WTC11 (cell line): ENCODE measurements around the gene ENTPD1. TPM values are rescaled to one million over a fixed set of nuclear protein-coding genes. Genes with fewer than 3 reads are reported as not detected.
"Not testable (repeated sequence)": the region's sequence is repeated elsewhere in the genome, so short reads cannot be mapped to it uniquely, and the experiment has no call there.

Experiments used
- ATAC-seq: fragments of 200-7000 bp; cut with Tn5 transposase; 2 replicates; pipeline ENCODE4 v1.10.0; 2021; ENCODE audit warnings: mild to moderate bottlenecking, moderate library complexity
- CTCF ChIA-PET: fragments of 300-600 bp; sonication (Branson Sonifier 250); formaldehyde crosslinking; loops from one replicate; lab custom pipeline; 2021; ENCODE audit warnings: antibody characterized with exemption; lab: Charles Lee
- POLR2A ChIA-PET: fragments of 350-600 bp; sonication (Branson Sonifier 250); formaldehyde crosslinking; loops from one replicate; lab custom pipeline; 2021; ENCODE audit warnings: antibody characterized with exemption; lab: Charles Lee
- DNase-seq: peaks from one replicate; pipeline ENCODE4 v3.0.0; 2021; ENCODE audit warnings: low spot score
- H3K27ac Mint-ChIP-seq: 2 replicates; pipeline ENCODE4 v1.8.0; 2021; ENCODE audit warnings: mixed read lengths
- H3K27me3 Mint-ChIP-seq: 2 replicates; pipeline ENCODE4 v1.8.0; 2021; ENCODE audit warnings: low read depth, mild to moderate bottlenecking, moderate library complexity, mixed read lengths
- H3K36me3 Mint-ChIP-seq: 2 replicates; pipeline ENCODE4 v1.8.0; 2021; ENCODE audit warnings: mixed read lengths
- H3K4me1 Mint-ChIP-seq: 2 replicates; pipeline ENCODE4 v1.8.0; 2022; ENCODE audit warnings: mixed read lengths
- H3K4me3 Mint-ChIP-seq: 2 replicates; pipeline ENCODE4 v1.8.0; 2021; ENCODE audit warnings: mild to moderate bottlenecking, moderate library complexity, mixed read lengths
- H3K9me3 Mint-ChIP-seq: 2 replicates; pipeline ENCODE4 v1.8.0; 2021; ENCODE audit warnings: mixed read lengths
- ATF3 ChIP-seq: sonication (generic); formaldehyde crosslinking; conservative IDR thresholded peaks from 2 replicates; pipeline ENCODE4 v1.8.1; 2022; ENCODE audit warnings: mild to moderate bottlenecking, missing genetic modification reagents
- CREB1 ChIP-seq: sonication (generic); formaldehyde crosslinking; IDR thresholded peaks from 2 replicates; pipeline ENCODE4 v1.8.0; 2023; ENCODE audit warnings: mild to moderate bottlenecking, missing genetic modification reagents
- CREM ChIP-seq: sonication (generic); formaldehyde crosslinking; IDR thresholded peaks from 2 replicates; pipeline ENCODE4 v1.8.1; 2022; ENCODE audit warnings: mild to moderate bottlenecking, missing genetic modification reagents, moderate library complexity
- E2F4 ChIP-seq: sonication (generic); formaldehyde crosslinking; IDR thresholded peaks from 2 replicates; pipeline ENCODE4 v1.8.1; 2022; ENCODE audit warnings: low read depth, mild to moderate bottlenecking, moderate library complexity, missing genetic modification reagents, borderline replicate concordance
- FOXK1 ChIP-seq: sonication (generic); formaldehyde crosslinking; IDR thresholded peaks from 2 replicates; pipeline ENCODE4 v1.8.0; 2022; ENCODE audit warnings: mild to moderate bottlenecking, moderate library complexity, missing genetic modification reagents
- FOXP4 ChIP-seq: sonication (generic); formaldehyde crosslinking; IDR thresholded peaks from 2 replicates; pipeline ENCODE4 v1.8.0; 2022; ENCODE audit warnings: mild to moderate bottlenecking, missing genetic modification reagents
- GRHL2 ChIP-seq: fragments of 250-450 bp; sonication (Bioruptor Pico); IDR thresholded peaks from 2 replicates; pipeline ENCODE4 v1.8.0; 2022; ENCODE audit warnings: mild to moderate bottlenecking, moderate library complexity; ENCODE audit not compliant: insufficient replicate concordance, severe bottlenecking
- IRF2 ChIP-seq: sonication (generic); formaldehyde crosslinking; IDR thresholded peaks from 2 replicates; pipeline ENCODE4 v1.8.0; 2022; ENCODE audit warnings: low read depth, missing genetic modification reagents, borderline replicate concordance
- MXD4 ChIP-seq: fragments of 250-450 bp; sonication (Bioruptor Pico); IDR thresholded peaks from 2 replicates; pipeline ENCODE4 v1.8.0; 2021; ENCODE audit warnings: mild to moderate bottlenecking, moderate library complexity, borderline replicate concordance
- MYBL2 ChIP-seq: sonication (generic); formaldehyde crosslinking; IDR thresholded peaks from 2 replicates; pipeline ENCODE4 v1.8.1; 2023; ENCODE audit warnings: mild to moderate bottlenecking, moderate library complexity, missing genetic modification reagents
- NFATC4 ChIP-seq: fragments of 250-450 bp; sonication (Bioruptor Pico); IDR thresholded peaks from 2 replicates; pipeline ENCODE4 v1.9.0; 2021; ENCODE audit warnings: mild to moderate bottlenecking
- OVOL2 ChIP-seq: fragments of 250-450 bp; sonication (Bioruptor Pico); IDR thresholded peaks from 2 replicates; pipeline ENCODE4 v1.9.0; 2021; ENCODE audit warnings: mild to moderate bottlenecking, borderline replicate concordance
- PRDM15 ChIP-seq: sonication (generic); formaldehyde crosslinking; IDR thresholded peaks from 2 replicates; pipeline ENCODE4 v1.8.0; 2022; ENCODE audit warnings: missing genetic modification reagents
- PRRX2 ChIP-seq: fragments of 250-450 bp; sonication (Bioruptor Pico); IDR thresholded peaks from 2 replicates; pipeline ENCODE4 v1.8.0; 2021; ENCODE audit warnings: mild to moderate bottlenecking
- SMAD3 ChIP-seq: sonication (generic); formaldehyde crosslinking; IDR thresholded peaks from 2 replicates; pipeline ENCODE4 v1.8.0; 2022; ENCODE audit warnings: missing genetic modification reagents, mild to moderate bottlenecking, borderline replicate concordance
- SP1 ChIP-seq: sonication (generic); formaldehyde crosslinking; conservative IDR thresholded peaks from 2 replicates; pipeline ENCODE4 v1.8.1; 2022; ENCODE audit warnings: missing genetic modification reagents
- USF1 ChIP-seq: sonication (generic); formaldehyde crosslinking; IDR thresholded peaks from 2 replicates; pipeline ENCODE4 v1.8.0; 2022; ENCODE audit warnings: mild to moderate bottlenecking, missing genetic modification reagents
- ZNF671 ChIP-seq: fragments of 250-450 bp; sonication (Bioruptor Pico); IDR thresholded peaks from 2 replicates; pipeline ENCODE4 v1.8.0; 2021; ENCODE audit warnings: mild to moderate bottlenecking
- total RNA-seq: library from RNA; stranded (reverse); gene quantifications from 3 replicates; pipeline ENCODE4 v1.2.3, GENCODE V29; 2021

ENTPD1 gene
- total RNA-seq, 1 experiment from 2014 or later: 2.3 TPM

- H3K4me3 Mint-ChIP-seq: no peak overlapping the region
- H3K36me3 Mint-ChIP-seq: no peaks in the 10 kb centered on the region
- no peak for ATAC-seq
- H3K9me3 Mint-ChIP-seq: no peaks in the 10 kb centered on the region
- H3K27me3 Mint-ChIP-seq: no peaks in the 10 kb centered on the region
- POLR2A ChIA-PET: no interaction called here
- CTCF ChIA-PET: interaction anchor here (1.1 to 4.9 kb wide), 3 partner anchors 14 to 125 kb away, joined by 4 to 33 read pairs (median 5); partner anchors contain the start of gene TCTN3
- H3K27ac Mint-ChIP-seq: no peak overlapping the region
- TF ChIP-seq MYBL2 (CRISPR knock-in tag) (no peak), SMAD3 (CRISPR knock-in tag) (no peak), OVOL2 (CRISPR knock-in tag) (no peak), MXD4 (CRISPR knock-in tag) (no peak)
- TF ChIP-seq, all 79 proteins: peak for 0
- DNase-seq: no peak
- H3K4me1 Mint-ChIP-seq: peaks cover 10% of the 10 kb centered on the region; the same call in 1 of the 2 replicates
Observed at GRCh38 chr10:95716466-95716865, 39.5 kb upstream of the ENTPD1 start.

- H3K27me3 Mint-ChIP-seq: no peaks in the 10 kb centered on the region
- H3K27ac Mint-ChIP-seq: no peak overlapping the region
- H3K4me3 Mint-ChIP-seq: no peak overlapping the region
- no peak for ATAC-seq
- peaks cover 3% of the 10 kb centered on the region for H3K9me3 Mint-ChIP-seq
- CTCF ChIA-PET: interaction anchor here (1.1 to 4.9 kb wide), 3 partner anchors 13 to 125 kb away, joined by 4 to 33 read pairs (median 5); partner anchors contain the start of gene TCTN3
- POLR2A ChIA-PET: interaction anchor here (0.9 kb wide), 1 partner anchor 148 kb away, joined by 4 read pairs; no protein-coding TSS in a partner anchor
- TF ChIP-seq FOXP4 (no peak), IRF2 (CRISPR knock-in tag) (no peak), E2F4 (CRISPR knock-in tag) (no peak), FOXK1 (no peak), CREB1 (no peak), ZNF671 (CRISPR knock-in tag) (no peak), SP1 (CRISPR knock-in tag) (no peak), NFATC4 (no peak), CREM (CRISPR knock-in tag) (no peak), GRHL2 (CRISPR knock-in tag) (no peak), PRDM15 (no peak), PRRX2 (CRISPR knock-in tag) (no peak), USF1 (CRISPR knock-in tag) (no peak), ATF3 (CRISPR knock-in tag) (no peak)
- peaks cover 10% of the 10 kb centered on the region; the same call in 1 of the 2 replicates for H3K4me1 Mint-ChIP-seq
- no peak for DNase-seq
- no peaks in the 10 kb centered on the region for H3K36me3 Mint-ChIP-seq
Observed at GRCh38 chr10:95716866-95717265, 39.1 kb upstream of the ENTPD1 start.

GRCh38 chr10:95720745-95721144, 35.2 kb upstream of the ENTPD1 start:
- not testable (repeated sequence) for H3K4me1 Mint-ChIP-seq, DNase-seq

GRCh38 chr10:95722496-95722895, 33.5 kb upstream of the ENTPD1 start:
- DNase-seq, CTCF ChIA-PET: not testable (repeated sequence)
- H3K9me3 Mint-ChIP-seq: peaks cover 11% of the 10 kb centered on the region

More at GRCh38 chr10:95720745-95721144, 35.2 kb upstream of the ENTPD1 start:
- CTCF ChIA-PET, POLR2A ChIA-PET, H3K27ac Mint-ChIP-seq, H3K27me3 Mint-ChIP-seq, H3K4me3 Mint-ChIP-seq, H3K36me3 Mint-ChIP-seq, ATAC-seq: not testable (repeated sequence)
- H3K9me3 Mint-ChIP-seq: peaks cover 11% of the 10 kb centered on the region

More at GRCh38 chr10:95722496-95722895, 33.5 kb upstream of the ENTPD1 start:
- POLR2A ChIA-PET, H3K27ac Mint-ChIP-seq, H3K27me3 Mint-ChIP-seq, H3K4me1 Mint-ChIP-seq, H3K36me3 Mint-ChIP-seq, H3K4me3 Mint-ChIP-seq, ATAC-seq: not testable (repeated sequence)
